A549 (cell line): Measurements from ENCODE around the gene FOXRED2.

Experiments used
- GATA3 ChIP-seq: IDR thresholded peaks from 2 replicates; pipeline ENCODE4 v1.6.1; 2012; ENCODE audit warnings: borderline replicate concordance
- HOXB5 ChIP-seq: fragments of 250-450 bp; sonication (Bioruptor Pico); IDR thresholded peaks from 2 replicates; pipeline ENCODE4 v1.5.0; 2020; ENCODE audit warnings: mild to moderate bottlenecking, moderate library complexity
- NR3C1 ChIP-seq: fragments of >200 bp; sonication (Bioruptor Twin); formaldehyde crosslinking; IDR thresholded peaks from 3 replicates; pipeline ENCODE4 v1.6.1; 2017
- RAD21 ChIP-seq, 2 experiments: fragments of >200 bp in 1 of 2; sonication (Bioruptor Twin) in 1 of 2; formaldehyde crosslinking in 1 of 2; IDR thresholded peaks in 1 of 2; conservative IDR thresholded peaks in 1 of 2; 2 replicates in 1 of 2; 3 replicates in 1 of 2; pipeline ENCODE4 v1.6.1; 2012 to 2018; ENCODE audit warnings: inconsistent platforms in 1 of 2

DNA sequence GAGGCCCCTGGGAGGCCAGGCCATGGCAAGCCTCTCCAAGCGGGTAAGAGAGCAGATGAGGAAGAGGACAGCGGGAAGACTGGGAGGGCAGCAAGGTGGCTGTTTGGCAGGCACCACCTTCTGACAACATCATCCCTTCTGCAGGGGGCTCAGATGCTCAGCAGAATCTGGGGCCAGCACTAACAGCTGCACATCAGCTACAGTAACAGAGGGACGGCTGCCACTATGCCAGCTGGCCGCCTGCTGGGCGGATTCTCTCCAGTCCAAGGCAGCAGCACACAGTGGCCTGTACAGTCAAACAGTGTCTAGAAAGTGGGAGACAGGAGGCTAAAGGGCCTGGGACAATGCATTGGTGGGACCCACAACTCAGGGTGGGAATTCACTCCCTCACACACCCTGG, 14.7 kb downstream of the FOXRED2 start:
- TF ChIP-seq HOXB5 (CRISPR knock-in tag): no peak
- TF ChIP-seq GATA3: no peak
- TF ChIP-seq NR3C1: no peak
- TF ChIP-seq RAD21 (conservative IDR thresholded peaks at IDR 0.05 in 1 of 2, IDR thresholded peaks at IDR 0.05 in 1 of 2): no peak
